ENCODE measurements around the gene MED22.
"Not testable (repeated sequence)": the region's sequence is repeated elsewhere in the genome, so short reads cannot be mapped to it uniquely, and the experiment has no call there.

DNA sequence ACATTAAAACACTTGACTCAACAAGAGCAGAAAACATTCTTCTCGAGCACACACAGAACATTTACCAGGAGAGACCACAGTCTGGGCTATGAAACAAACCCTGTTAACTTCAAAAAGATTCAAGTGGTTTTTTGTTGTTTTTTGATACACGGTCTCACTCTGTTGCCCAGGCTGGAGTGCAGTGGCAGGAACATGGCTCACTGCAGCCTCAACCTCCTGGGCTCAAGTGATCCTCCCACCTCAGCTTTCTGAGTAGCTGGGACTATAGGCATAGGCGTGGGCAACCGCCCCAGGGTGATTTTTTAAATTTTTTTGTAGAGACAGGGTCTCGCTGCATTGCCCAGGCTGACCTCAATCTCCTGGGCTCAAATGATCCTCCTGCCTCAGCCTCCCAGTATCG lies 20.9 kb downstream of the MED22 start:
- TF ChIP-seq, protein P1, sequence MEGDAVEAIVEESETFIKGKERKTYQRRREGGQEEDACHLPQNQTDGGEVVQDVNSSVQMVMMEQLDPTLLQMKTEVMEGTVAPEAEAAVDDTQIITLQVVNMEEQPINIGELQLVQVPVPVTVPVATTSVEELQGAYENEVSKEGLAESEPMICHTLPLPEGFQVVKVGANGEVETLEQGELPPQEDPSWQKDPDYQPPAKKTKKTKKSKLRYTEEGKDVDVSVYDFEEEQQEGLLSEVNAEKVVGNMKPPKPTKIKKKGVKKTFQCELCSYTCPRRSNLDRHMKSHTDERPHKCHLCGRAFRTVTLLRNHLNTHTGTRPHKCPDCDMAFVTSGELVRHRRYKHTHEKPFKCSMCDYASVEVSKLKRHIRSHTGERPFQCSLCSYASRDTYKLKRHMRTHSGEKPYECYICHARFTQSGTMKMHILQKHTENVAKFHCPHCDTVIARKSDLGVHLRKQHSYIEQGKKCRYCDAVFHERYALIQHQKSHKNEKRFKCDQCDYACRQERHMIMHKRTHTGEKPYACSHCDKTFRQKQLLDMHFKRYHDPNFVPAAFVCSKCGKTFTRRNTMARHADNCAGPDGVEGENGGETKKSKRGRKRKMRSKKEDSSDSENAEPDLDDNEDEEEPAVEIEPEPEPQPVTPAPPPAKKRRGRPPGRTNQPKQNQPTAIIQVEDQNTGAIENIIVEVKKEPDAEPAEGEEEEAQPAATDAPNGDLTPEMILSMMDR (IDR thresholded peaks at IDR 0.05) = not testable (repeated sequence)
- not testable (repeated sequence) for TF ChIP-seq SIN3A (IDR thresholded peaks at IDR 0.05; ENCODE audit: borderline replicate concordance, insufficient read depth, low read depth, low read length); TCF7L2 (IDR thresholded peaks at IDR 0.05; ENCODE audit: low read depth, low read length)
- TF ChIP-seq, protein P2, sequence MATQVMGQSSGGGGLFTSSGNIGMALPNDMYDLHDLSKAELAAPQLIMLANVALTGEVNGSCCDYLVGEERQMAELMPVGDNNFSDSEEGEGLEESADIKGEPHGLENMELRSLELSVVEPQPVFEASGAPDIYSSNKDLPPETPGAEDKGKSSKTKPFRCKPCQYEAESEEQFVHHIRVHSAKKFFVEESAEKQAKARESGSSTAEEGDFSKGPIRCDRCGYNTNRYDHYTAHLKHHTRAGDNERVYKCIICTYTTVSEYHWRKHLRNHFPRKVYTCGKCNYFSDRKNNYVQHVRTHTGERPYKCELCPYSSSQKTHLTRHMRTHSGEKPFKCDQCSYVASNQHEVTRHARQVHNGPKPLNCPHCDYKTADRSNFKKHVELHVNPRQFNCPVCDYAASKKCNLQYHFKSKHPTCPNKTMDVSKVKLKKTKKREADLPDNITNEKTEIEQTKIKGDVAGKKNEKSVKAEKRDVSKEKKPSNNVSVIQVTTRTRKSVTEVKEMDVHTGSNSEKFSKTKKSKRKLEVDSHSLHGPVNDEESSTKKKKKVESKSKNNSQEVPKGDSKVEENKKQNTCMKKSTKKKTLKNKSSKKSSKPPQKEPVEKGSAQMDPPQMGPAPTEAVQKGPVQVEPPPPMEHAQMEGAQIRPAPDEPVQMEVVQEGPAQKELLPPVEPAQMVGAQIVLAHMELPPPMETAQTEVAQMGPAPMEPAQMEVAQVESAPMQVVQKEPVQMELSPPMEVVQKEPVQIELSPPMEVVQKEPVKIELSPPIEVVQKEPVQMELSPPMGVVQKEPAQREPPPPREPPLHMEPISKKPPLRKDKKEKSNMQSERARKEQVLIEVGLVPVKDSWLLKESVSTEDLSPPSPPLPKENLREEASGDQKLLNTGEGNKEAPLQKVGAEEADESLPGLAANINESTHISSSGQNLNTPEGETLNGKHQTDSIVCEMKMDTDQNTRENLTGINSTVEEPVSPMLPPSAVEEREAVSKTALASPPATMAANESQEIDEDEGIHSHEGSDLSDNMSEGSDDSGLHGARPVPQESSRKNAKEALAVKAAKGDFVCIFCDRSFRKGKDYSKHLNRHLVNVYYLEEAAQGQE (IDR thresholded peaks at IDR 0.05; ENCODE audit: insufficient read depth in 1 of 2, low read depth in 2 of 2, low read length in 1 of 2) = not testable (repeated sequence)
